Measurements from ENCODE around the gene DTNB.
"Not testable (repeated sequence)": the region's sequence is repeated elsewhere in the genome, so short reads cannot be mapped to it uniquely, and the experiment has no call there.

DTNB gene

GRCh38 chr2:25709349-25709748, 36.0 kb upstream of the DTNB start:
- Histone ChIP-seq H3K4me3 (ENCODE audit: low read length) (no peak overlapping the region), H3K27me3 (ENCODE audit: low read depth, low read length) (no peaks in the 10 kb centered on the region), H3K27ac (ENCODE audit: low read length) (no peak overlapping the region), H3K9ac (ENCODE audit: low read length) (no peak overlapping the region), H3K4me2 (ENCODE audit: low read length) (no peak overlapping the region), H2AFZ (ENCODE audit: low read depth, low read length) (no peak overlapping the region), H3K4me1 (ENCODE audit: low read length) (peaks cover 11% of the 10 kb centered on the region), H3K36me3 (replicated peaks; ENCODE audit: low read depth, low read length) (no peaks in the 10 kb centered on the region), H3K79me2 (ENCODE audit: low read length) (no peaks in the 10 kb centered on the region), H3K9me3 (ENCODE audit: insufficient read depth, low read length) (no peaks in the 10 kb centered on the region), H4K20me1 (ENCODE audit: insufficient read depth, low read length) (no peaks in the 10 kb centered on the region)
- TF ChIP-seq CTCF (IDR thresholded peaks at IDR 0.05; ENCODE audit: low read depth, low read length), result no peak
- no peak for TF ChIP-seq EZH2phosphoT487 (IDR thresholded peaks at IDR 0.05; ENCODE audit: low read depth)

GRCh38 chr2:25707927-25708590, 34.7 kb upstream of the DTNB start:
- Histone ChIP-seq H3K36me3 (replicated peaks; ENCODE audit: low read depth, low read length) (no peaks in the 10 kb centered on the region), H2AFZ (ENCODE audit: low read depth, low read length) (no peak overlapping the region), H4K20me1 (ENCODE audit: insufficient read depth, low read length) (no peaks in the 10 kb centered on the region), H3K9me3 (ENCODE audit: insufficient read depth, low read length) (no peaks in the 10 kb centered on the region), H3K4me1 (ENCODE audit: low read length) (peaks cover 11% of the 10 kb centered on the region), H3K4me2 (ENCODE audit: low read length) (no peak overlapping the region), H3K27me3 (ENCODE audit: low read depth, low read length) (no peaks in the 10 kb centered on the region), H3K4me3 (ENCODE audit: low read length) (no peak overlapping the region), H3K9ac (ENCODE audit: low read length) (no peak overlapping the region), H3K27ac (ENCODE audit: low read length) (no peak overlapping the region), H3K79me2 (ENCODE audit: low read length) (no peaks in the 10 kb centered on the region)
- TF ChIP-seq EZH2phosphoT487 (IDR thresholded peaks at IDR 0.05; ENCODE audit: low read depth), result no peak
- TF ChIP-seq CTCF (IDR thresholded peaks at IDR 0.05; ENCODE audit: low read depth, low read length), result no peak

- H3K36me3 ChIP-seq (replicated peaks; ENCODE audit: low read depth, low read length); H3K9ac ChIP-seq (ENCODE audit: low read length); H4K20me1 ChIP-seq (ENCODE audit: insufficient read depth, low read length); H3K4me2 ChIP-seq (ENCODE audit: low read length); H3K4me1 ChIP-seq (ENCODE audit: low read length); H2AFZ ChIP-seq (ENCODE audit: low read depth, low read length); H3K4me3 ChIP-seq (ENCODE audit: low read length); H3K79me2 ChIP-seq (ENCODE audit: low read length); H3K27me3 ChIP-seq (ENCODE audit: low read depth, low read length); H3K27ac ChIP-seq (ENCODE audit: low read length); H3K9me3 ChIP-seq (ENCODE audit: insufficient read depth, low read length): not testable (repeated sequence)
Observed at GRCh38 chr2:25705575-25705974, 32.2 kb upstream of the DTNB start.

GRCh38 chr2:25701801-25702200, 28.4 kb upstream of the DTNB start:
- Histone ChIP-seq H3K36me3 (replicated peaks; ENCODE audit: low read depth, low read length) (no peaks in the 10 kb centered on the region), H3K27me3 (ENCODE audit: low read depth, low read length) (peaks cover 24% of the 10 kb centered on the region), H3K4me2 (ENCODE audit: low read length) (no peak overlapping the region), H3K4me1 (ENCODE audit: low read length) (no peaks in the 10 kb centered on the region), H3K79me2 (ENCODE audit: low read length) (no peaks in the 10 kb centered on the region), H4K20me1 (ENCODE audit: insufficient read depth, low read length) (no peaks in the 10 kb centered on the region), H3K9ac (ENCODE audit: low read length) (no peak overlapping the region), H2AFZ (ENCODE audit: low read depth, low read length) (no peak overlapping the region), H3K4me3 (ENCODE audit: low read length) (no peak overlapping the region), H3K9me3 (ENCODE audit: insufficient read depth, low read length) (no peaks in the 10 kb centered on the region), H3K27ac (ENCODE audit: low read length) (no peak overlapping the region)
- TF ChIP-seq CTCF (IDR thresholded peaks at IDR 0.05; ENCODE audit: low read depth, low read length) (no peak), EZH2phosphoT487 (IDR thresholded peaks at IDR 0.05; ENCODE audit: low read depth) (no peak)
